ENCODE measurements around the gene AMD1. TPM values are rescaled to one million over a fixed set of nuclear protein-coding genes. Genes with fewer than 3 reads are reported as not detected.

AMD1 gene
- total RNA-seq, 4 donors from 2014 or later = 37.1 to 61.9 (median 42.8) TPM

GRCh38 chr6:110885526-110885925 is 10.9 kb downstream of the AMD1 start:
- Histone ChIP-seq H3K36me3 (peaks cover 0 to 12% (median 0%) of the 10 kb centered on the region in 3 donors), H3K27me3 (no peaks in the 10 kb centered on the region), H3K4me3 (no peak overlapping the region), H3K4me1 (peaks cover 0 to 28% (median 10%) of the 10 kb centered on the region in 4 donors), H3K27ac (no peak overlapping the region), H3K9me3 (no peaks in the 10 kb centered on the region)
- TF ChIP-seq CTCF (IDR thresholded peaks at IDR 0.05) = no peak
- no peak for TF ChIP-seq POLR2A (IDR thresholded peaks at IDR 0.05)
- DNase-seq = no peak

GRCh38 chr6:110886555-110887167 is 12.1 kb downstream of the AMD1 start:
- DNase-seq = no peak
- Histone ChIP-seq H3K9me3 (no peaks in the 10 kb centered on the region), H3K4me1 (peaks cover 0 to 28% (median 6%) of the 10 kb centered on the region in 4 donors), H3K27me3 (no peaks in the 10 kb centered on the region), H3K27ac (no peak overlapping the region), H3K36me3 (peaks cover 0 to 21% (median 0%) of the 10 kb centered on the region in 3 donors), H3K4me3 (no peak overlapping the region)
- TF ChIP-seq CTCF (IDR thresholded peaks at IDR 0.05) (no peak), POLR2A (IDR thresholded peaks at IDR 0.05) (no peak)

GRCh38 chr6:110890288-110890687 is 15.7 kb downstream of the AMD1 start:
- H3K27ac ChIP-seq = no peak overlapping the region
- peaks cover 0 to 55% (median 5%) of the 10 kb centered on the region in 3 donors for H3K36me3 ChIP-seq
- no peak overlapping the region for H3K4me3 ChIP-seq
- H3K4me1 ChIP-seq = peaks cover 0 to 13% (median 0%) of the 10 kb centered on the region in 4 donors
- no peaks in the 10 kb centered on the region for H3K27me3 ChIP-seq
- TF ChIP-seq CTCF (IDR thresholded peaks at IDR 0.05) = no peak
- no peak for TF ChIP-seq POLR2A (IDR thresholded peaks at IDR 0.05)
- no peaks in the 10 kb centered on the region for H3K9me3 ChIP-seq
- DNase-seq = no peak

- Histone ChIP-seq H3K9me3 (no peaks in the 10 kb centered on the region), H3K27ac (no peak overlapping the region), H3K4me1 (peaks cover 0 to 8% (median 0%) of the 10 kb centered on the region in 4 donors), H3K36me3 (peaks cover 0 to 67% (median 5%) of the 10 kb centered on the region in 3 donors), H3K27me3 (no peaks in the 10 kb centered on the region), H3K4me3 (no peak overlapping the region)
- TF ChIP-seq POLR2A (IDR thresholded peaks at IDR 0.05) (no peak), CTCF (IDR thresholded peaks at IDR 0.05) (no peak)
- DNase-seq = no peak
Observed at GRCh38 chr6:110895907-110896608, 21.5 kb downstream of the AMD1 start.

GRCh38 chr6:110897433-110897832 is 22.8 kb downstream of the AMD1 start:
- H3K27me3 ChIP-seq = no peaks in the 10 kb centered on the region
- no peaks in the 10 kb centered on the region for H3K9me3 ChIP-seq
- H3K4me3 ChIP-seq = no peak overlapping the region
- no peak overlapping the region for H3K27ac ChIP-seq
- TF ChIP-seq POLR2A (IDR thresholded peaks at IDR 0.05) (no peak), CTCF (IDR thresholded peaks at IDR 0.05) (no peak)
- peaks cover 0 to 53% (median 2%) of the 10 kb centered on the region in 3 donors for H3K36me3 ChIP-seq
- H3K4me1 ChIP-seq = no peaks in the 10 kb centered on the region
- no peak for DNase-seq
